ENCODE data around the gene GSTM1. TPM values are rescaled to one million over a fixed set of nuclear protein-coding genes. Genes with fewer than 3 reads are reported as not detected.
"Not testable (repeated sequence)": the region's sequence is repeated elsewhere in the genome, so short reads cannot be mapped to it uniquely, and the experiment has no call there.

Gene GSTM1
- total RNA-seq, 1 experiment from 2014 or later, result not detected

DNA sequence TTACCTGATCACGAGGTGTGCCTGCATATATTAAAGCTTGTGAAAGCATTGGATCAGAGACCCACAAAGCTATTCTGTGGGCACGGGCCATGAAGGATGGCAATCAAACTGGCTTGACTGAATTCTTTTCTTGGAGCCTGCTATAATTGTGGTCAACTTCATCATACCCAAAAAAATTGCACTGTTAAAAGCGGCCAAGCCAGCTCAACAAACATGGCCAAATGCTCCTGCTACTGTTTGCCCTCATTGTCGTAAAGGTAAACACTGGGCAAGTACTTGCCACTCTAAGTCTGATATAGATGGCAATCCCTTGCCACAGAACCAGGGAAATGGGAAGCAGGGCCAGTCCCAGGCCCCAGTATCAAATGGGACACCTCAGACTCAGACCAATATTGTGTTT, 17.8 kb downstream of the GSTM1 start:
- no peak overlapping the region for H3K9ac ChIP-seq (ENCODE audit: low read length)
- no peaks in the 10 kb centered on the region for H3K9me3 ChIP-seq (ENCODE audit: low read length)
- H3K27ac ChIP-seq (ENCODE audit: low read length), result no peak overlapping the region; the same call in 1 of the 2 replicates
- ATAC-seq (peak; percentile 15; the same call in 1 of the 2 replicates), DNase-seq (peak; percentile 65)
- TF ChIP-seq, protein P1, sequence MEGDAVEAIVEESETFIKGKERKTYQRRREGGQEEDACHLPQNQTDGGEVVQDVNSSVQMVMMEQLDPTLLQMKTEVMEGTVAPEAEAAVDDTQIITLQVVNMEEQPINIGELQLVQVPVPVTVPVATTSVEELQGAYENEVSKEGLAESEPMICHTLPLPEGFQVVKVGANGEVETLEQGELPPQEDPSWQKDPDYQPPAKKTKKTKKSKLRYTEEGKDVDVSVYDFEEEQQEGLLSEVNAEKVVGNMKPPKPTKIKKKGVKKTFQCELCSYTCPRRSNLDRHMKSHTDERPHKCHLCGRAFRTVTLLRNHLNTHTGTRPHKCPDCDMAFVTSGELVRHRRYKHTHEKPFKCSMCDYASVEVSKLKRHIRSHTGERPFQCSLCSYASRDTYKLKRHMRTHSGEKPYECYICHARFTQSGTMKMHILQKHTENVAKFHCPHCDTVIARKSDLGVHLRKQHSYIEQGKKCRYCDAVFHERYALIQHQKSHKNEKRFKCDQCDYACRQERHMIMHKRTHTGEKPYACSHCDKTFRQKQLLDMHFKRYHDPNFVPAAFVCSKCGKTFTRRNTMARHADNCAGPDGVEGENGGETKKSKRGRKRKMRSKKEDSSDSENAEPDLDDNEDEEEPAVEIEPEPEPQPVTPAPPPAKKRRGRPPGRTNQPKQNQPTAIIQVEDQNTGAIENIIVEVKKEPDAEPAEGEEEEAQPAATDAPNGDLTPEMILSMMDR (conservative IDR thresholded peaks at IDR 0.05; ENCODE audit: low read depth, low read length), result no peak
- no peak for TF ChIP-seq EZH2phosphoT487 (IDR thresholded peaks at IDR 0.05; ENCODE audit: borderline replicate concordance, low read length)
- no peak for TF ChIP-seq EZH2 (IDR thresholded peaks at IDR 0.05; ENCODE audit: low read length, unreplicated experiment)
- H3K79me2 ChIP-seq (ENCODE audit: low read length), result no peaks in the 10 kb centered on the region
- no peaks in the 10 kb centered on the region for H3K9me2 ChIP-seq (replicated peaks; ENCODE audit: low read length)
- CTCF ChIA-PET, result no interaction called here
- POLR2A ChIA-PET (ENCODE audit: unreplicated experiment), result no interaction called here
- no TSS peak for BruUV-seq (replicated peaks)
- peaks cover 6% of the 10 kb centered on the region; the same call in 1 of the 2 replicates for H3K4me1 ChIP-seq (ENCODE audit: insufficient read depth, low read length)
- no peaks in the 10 kb centered on the region for H3K36me3 ChIP-seq (ENCODE audit: low read depth, low read length)
- H4K20me1 ChIP-seq (ENCODE audit: low read length), result no peaks in the 10 kb centered on the region
- no peak overlapping the region for H2AFZ ChIP-seq (ENCODE audit: low read length)
- H3K4me3 ChIP-seq (ENCODE audit: low read length), result no peak overlapping the region
- H3K4me2 ChIP-seq (ENCODE audit: low read length), result no peak overlapping the region
- no peaks in the 10 kb centered on the region for H3F3A ChIP-seq (ENCODE audit: low read length, unreplicated experiment)
- intact Hi-C loops (cut with micrococcal nuclease), result loop anchor here (2.0 kb wide), 1 partner anchor 65 kb away; no protein-coding TSS in a partner anchor
- no peaks in the 10 kb centered on the region for H3K27me3 ChIP-seq (ENCODE audit: low read length)

- H2AFZ ChIP-seq (ENCODE audit: low read length); H3K4me2 ChIP-seq (ENCODE audit: low read length); H3K27me3 ChIP-seq (ENCODE audit: low read length); H3K36me3 ChIP-seq (ENCODE audit: low read depth, low read length); POLR2A ChIA-PET (ENCODE audit: unreplicated experiment); H3K9me2 ChIP-seq (replicated peaks; ENCODE audit: low read length); H3K79me2 ChIP-seq (ENCODE audit: low read length); H3K4me1 ChIP-seq (ENCODE audit: insufficient read depth, low read length); H3K9ac ChIP-seq (ENCODE audit: low read length); intact Hi-C loops (cut with micrococcal nuclease); H3F3A ChIP-seq (ENCODE audit: low read length, unreplicated experiment); H3K27ac ChIP-seq (ENCODE audit: low read length); CTCF ChIA-PET; DNase-seq; ATAC-seq; H4K20me1 ChIP-seq (ENCODE audit: low read length); H3K9me3 ChIP-seq (ENCODE audit: low read length); H3K4me3 ChIP-seq (ENCODE audit: low read length); BruUV-seq (replicated peaks): not testable (repeated sequence)
These were observed 21.3 kb downstream of the GSTM1 start for GRCh38 chr1:109708949-109709348.

GRCh38 chr1:109709822-109710221, 22.2 kb downstream of the GSTM1 start:
- H4K20me1 ChIP-seq (ENCODE audit: low read length); H3K27me3 ChIP-seq (ENCODE audit: low read length); H3K79me2 ChIP-seq (ENCODE audit: low read length); ATAC-seq; H3K36me3 ChIP-seq (ENCODE audit: low read depth, low read length); H2AFZ ChIP-seq (ENCODE audit: low read length); POLR2A ChIA-PET (ENCODE audit: unreplicated experiment); intact Hi-C loops (cut with micrococcal nuclease); H3K27ac ChIP-seq (ENCODE audit: low read length); H3K4me1 ChIP-seq (ENCODE audit: insufficient read depth, low read length); H3K9ac ChIP-seq (ENCODE audit: low read length); H3F3A ChIP-seq (ENCODE audit: low read length, unreplicated experiment); DNase-seq; CTCF ChIA-PET; H3K9me3 ChIP-seq (ENCODE audit: low read length); H3K4me2 ChIP-seq (ENCODE audit: low read length); H3K9me2 ChIP-seq (replicated peaks; ENCODE audit: low read length); BruUV-seq (replicated peaks); H3K4me3 ChIP-seq (ENCODE audit: low read length): not testable (repeated sequence)

DNA sequence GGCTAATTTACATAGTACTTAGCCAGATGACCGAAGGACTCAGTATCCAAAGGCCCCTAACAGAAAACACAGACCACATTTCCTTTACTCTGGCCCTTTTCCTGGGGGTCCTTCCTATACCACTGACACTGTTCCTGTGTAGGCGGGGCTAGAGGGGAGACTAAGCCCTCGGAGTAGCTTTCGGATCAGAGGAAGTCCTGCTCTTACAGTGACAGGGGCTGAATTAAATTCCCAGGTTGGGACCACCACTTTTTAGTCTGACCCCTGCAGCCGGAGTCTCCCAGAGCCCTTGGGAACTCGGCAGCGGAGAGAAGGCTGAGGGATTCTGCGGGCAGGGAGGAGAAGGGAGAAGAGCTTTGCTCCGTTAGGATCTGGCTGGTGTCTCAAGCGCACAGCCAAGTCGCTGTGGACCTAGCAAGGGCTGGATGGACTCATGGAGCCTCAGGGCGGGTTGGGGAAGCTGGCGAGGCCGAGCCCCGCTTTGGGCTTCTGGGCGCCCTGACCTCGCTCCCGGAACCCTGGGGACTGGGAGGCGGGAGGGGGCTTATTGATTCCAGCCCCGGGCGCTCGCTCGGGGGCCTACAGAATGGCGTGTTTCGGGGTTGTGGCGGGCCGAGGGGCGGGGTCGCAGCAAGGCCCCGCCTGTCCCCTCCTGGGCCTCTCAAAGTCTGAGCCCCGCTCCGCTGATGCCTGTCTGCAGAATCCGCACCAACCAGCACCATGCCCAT, 24.1 kb downstream of the GSTM1 start, which contains the start of gene GSTM5:
Gene GSTM5 (plus strand): TSS at position 659 of the 728 bp plus-strand sequence. CDS start 62 bp downstream, at position 721.
- H3K9ac ChIP-seq (ENCODE audit: low read length); H3K9me2 ChIP-seq (replicated peaks; ENCODE audit: low read length); intact Hi-C loops (cut with micrococcal nuclease); H3K9me3 ChIP-seq (ENCODE audit: low read length); H3K4me1 ChIP-seq (ENCODE audit: insufficient read depth, low read length); DNase-seq; H2AFZ ChIP-seq (ENCODE audit: low read length); H3K27ac ChIP-seq (ENCODE audit: low read length); H3K4me2 ChIP-seq (ENCODE audit: low read length); H4K20me1 ChIP-seq (ENCODE audit: low read length); H3K36me3 ChIP-seq (ENCODE audit: low read depth, low read length); H3F3A ChIP-seq (ENCODE audit: low read length, unreplicated experiment); ATAC-seq; H3K4me3 ChIP-seq (ENCODE audit: low read length); H3K27me3 ChIP-seq (ENCODE audit: low read length); CTCF ChIA-PET; H3K79me2 ChIP-seq (ENCODE audit: low read length); POLR2A ChIA-PET (ENCODE audit: unreplicated experiment); BruUV-seq (replicated peaks): not testable (repeated sequence)

Data from PC-3 (cell line).